Smooth muscle cell (in vitro differentiated cells): ENCODE results near the gene GOLIM4. TPM values are rescaled to one million over a fixed set of nuclear protein-coding genes. Genes with fewer than 3 reads are reported as not detected.

ENCODE experiments used
- DNase-seq: peaks from one replicate; lab custom pipeline; 2025; ENCODE audit not compliant: unreplicated experiment; lab: John Stamatoyannopoulos, UW
- H2AFZ ChIP-seq: fragments of 200-600 bp; sonication (generic); 2 replicates; pipeline ENCODE4 v1.6.0; 2016; ENCODE audit warnings: antibody characterized with exemption, low read depth, mild to moderate bottlenecking
- H3F3A ChIP-seq: fragments of 200-600 bp; sonication (generic); 2 replicates; pipeline ENCODE4 v1.6.0; 2017; ENCODE audit warnings: antibody characterized with exemption, low read depth
- H3K27ac ChIP-seq: fragments of 200-600 bp; sonication (generic); 2 replicates; pipeline ENCODE4 v1.5.1; 2016; ENCODE audit warnings: low read depth, mild to moderate bottlenecking
- H3K27me3 ChIP-seq: fragments of 200-600 bp; sonication (generic); 2 replicates; pipeline ENCODE4 v1.6.1; 2016; ENCODE audit warnings: low read depth, mild to moderate bottlenecking
- H3K36me3 ChIP-seq: fragments of 200-600 bp; sonication (generic); 2 replicates; pipeline ENCODE4 v1.5.1; 2016; ENCODE audit warnings: low read depth
- H3K4me1 ChIP-seq: fragments of 200-600 bp; sonication (generic); 2 replicates; pipeline ENCODE4 v1.5.1; 2016; ENCODE audit warnings: low read depth
- H3K4me2 ChIP-seq: fragments of 200-600 bp; sonication (generic); 2 replicates; pipeline ENCODE4 v1.6.0; 2016; ENCODE audit warnings: mild to moderate bottlenecking
- H3K4me3 ChIP-seq: fragments of 200-600 bp; sonication (generic); 2 replicates; pipeline ENCODE4 v1.5.1; 2016; ENCODE audit warnings: mild to moderate bottlenecking
- H3K79me2 ChIP-seq: fragments of 200-600 bp; sonication (generic); 2 replicates; pipeline ENCODE4 v1.6.0; 2016; ENCODE audit warnings: low read depth, mild to moderate bottlenecking
- H3K9ac ChIP-seq: fragments of 200-600 bp; sonication (generic); 2 replicates; pipeline ENCODE4 v1.6.0; 2016; ENCODE audit warnings: low read depth
- H3K9me3 ChIP-seq: fragments of 200-600 bp; sonication (generic); replicated peaks from 2 replicates; pipeline ENCODE4 v1.5.1; 2016; ENCODE audit warnings: low read depth
- H4K20me1 ChIP-seq: fragments of 200-600 bp; sonication (generic); 2 replicates; pipeline ENCODE4 v1.6.0; 2016; ENCODE audit warnings: low read depth
- WGBS: methylation state at CpG from one replicate; pipeline ENCODE4 v1.1.7; 2016; ENCODE audit warnings: low lambda C conversion rate; 5-methylcytosine and 5-hydroxymethylcytosine counted together
- polyA plus RNA-seq: library from polyadenylated mRNA; unstranded; fragments of >200 nt; fragmentation: Nextera tagmentation; extraction: Ambion mirVana; gene quantifications from 2 replicates; pipeline ENCODE4 v1.2.1, GENCODE V29; 2016
- total RNA-seq: library from RNA; depleted of rRNA; stranded (reverse); fragments of >200 nt; gene quantifications from 2 replicates; pipeline ENCODE4 v1.2.3, GENCODE V29; 2014
- TF ChIP-seq, protein P1 (sequence below): fragments of 200-600 bp; sonication (generic); IDR thresholded peaks from 2 replicates; pipeline ENCODE4 v1.5.1; 2017; ENCODE audit warnings: borderline replicate concordance, mild to moderate bottlenecking, antibody characterized with exemption; ENCODE audit not compliant: insufficient read depth, poor library complexity, severe bottlenecking

GOLIM4 gene
- total and polyA plus RNA-seq, 2 experiments from 2014 or later, result 44.5 to 59.9 TPM

DNA sequence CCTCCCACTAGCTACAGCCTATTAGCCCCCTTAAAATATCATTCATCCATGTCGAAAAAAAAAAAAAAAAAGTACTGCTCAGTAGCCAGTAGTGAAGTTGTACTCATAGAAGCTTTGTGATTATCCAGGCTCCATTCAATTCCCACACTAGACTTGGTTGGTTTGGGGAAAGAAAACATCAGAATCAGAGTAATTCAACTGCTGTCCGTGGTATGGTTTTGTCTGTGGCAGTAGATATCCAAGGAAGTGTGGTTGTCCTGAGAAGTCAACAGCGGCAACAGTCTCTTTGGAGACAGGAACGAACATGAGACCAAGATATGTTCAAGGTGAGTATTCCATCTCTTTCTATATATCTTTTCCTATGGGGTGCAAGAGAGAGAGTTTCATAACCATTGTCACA lies 99.2 kb downstream of the GOLIM4 start:
- no peaks in the 10 kb centered on the region for H3K4me1 ChIP-seq
- H2AFZ ChIP-seq, result no peak overlapping the region
- H3K27ac ChIP-seq, result no peak overlapping the region
- H3K4me3 ChIP-seq, result no peak overlapping the region
- no peaks in the 10 kb centered on the region for H3K9me3 ChIP-seq
- H3K4me2 ChIP-seq, result no peak overlapping the region
- H3K36me3 ChIP-seq, result no peaks in the 10 kb centered on the region
- H3F3A ChIP-seq, result no peaks in the 10 kb centered on the region
- no peaks in the 10 kb centered on the region for H3K79me2 ChIP-seq
- TF ChIP-seq, protein P1, sequence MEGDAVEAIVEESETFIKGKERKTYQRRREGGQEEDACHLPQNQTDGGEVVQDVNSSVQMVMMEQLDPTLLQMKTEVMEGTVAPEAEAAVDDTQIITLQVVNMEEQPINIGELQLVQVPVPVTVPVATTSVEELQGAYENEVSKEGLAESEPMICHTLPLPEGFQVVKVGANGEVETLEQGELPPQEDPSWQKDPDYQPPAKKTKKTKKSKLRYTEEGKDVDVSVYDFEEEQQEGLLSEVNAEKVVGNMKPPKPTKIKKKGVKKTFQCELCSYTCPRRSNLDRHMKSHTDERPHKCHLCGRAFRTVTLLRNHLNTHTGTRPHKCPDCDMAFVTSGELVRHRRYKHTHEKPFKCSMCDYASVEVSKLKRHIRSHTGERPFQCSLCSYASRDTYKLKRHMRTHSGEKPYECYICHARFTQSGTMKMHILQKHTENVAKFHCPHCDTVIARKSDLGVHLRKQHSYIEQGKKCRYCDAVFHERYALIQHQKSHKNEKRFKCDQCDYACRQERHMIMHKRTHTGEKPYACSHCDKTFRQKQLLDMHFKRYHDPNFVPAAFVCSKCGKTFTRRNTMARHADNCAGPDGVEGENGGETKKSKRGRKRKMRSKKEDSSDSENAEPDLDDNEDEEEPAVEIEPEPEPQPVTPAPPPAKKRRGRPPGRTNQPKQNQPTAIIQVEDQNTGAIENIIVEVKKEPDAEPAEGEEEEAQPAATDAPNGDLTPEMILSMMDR, result no peak
- H3K27me3 ChIP-seq, result no peaks in the 10 kb centered on the region
- DNase-seq, result no peak
- 93% methylated on average over 4 of the region's 4 CpGs for WGBS
- no peak overlapping the region for H3K9ac ChIP-seq
- no peaks in the 10 kb centered on the region for H4K20me1 ChIP-seq

DNA sequence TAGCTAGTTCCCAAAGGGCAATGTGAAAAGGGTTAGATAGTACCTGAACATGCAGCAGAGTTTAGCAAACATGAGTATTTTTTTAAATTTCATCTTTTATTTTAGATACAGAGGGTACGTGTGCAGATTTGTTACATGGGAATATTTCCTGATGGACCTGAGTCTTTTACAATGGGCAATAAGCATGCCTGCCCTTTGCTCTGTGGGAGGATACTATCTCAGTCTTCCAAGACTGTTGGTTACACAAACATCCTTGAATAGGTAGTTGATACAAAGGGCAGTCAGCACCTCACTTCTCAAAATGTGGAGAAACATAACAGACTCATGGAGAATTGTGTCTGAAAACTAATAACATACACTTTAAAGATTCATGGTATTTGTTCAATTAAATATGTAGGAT lies 103.3 kb downstream of the GOLIM4 start:
- Histone ChIP-seq H2AFZ (no peak overlapping the region), H3K9ac (no peak overlapping the region), H3K4me1 (no peaks in the 10 kb centered on the region), H3K79me2 (no peaks in the 10 kb centered on the region), H3K36me3 (no peaks in the 10 kb centered on the region), H4K20me1 (no peaks in the 10 kb centered on the region), H3K4me3 (no peak overlapping the region), H3K9me3 (no peaks in the 10 kb centered on the region), H3K27me3 (no peaks in the 10 kb centered on the region), H3F3A (no peaks in the 10 kb centered on the region), H3K27ac (no peak overlapping the region), H3K4me2 (no peak overlapping the region)
- 88% methylated on average over 1 of the region's 1 CpG for WGBS
- DNase-seq, result no peak
- TF ChIP-seq, protein P1, result no peak

DNA sequence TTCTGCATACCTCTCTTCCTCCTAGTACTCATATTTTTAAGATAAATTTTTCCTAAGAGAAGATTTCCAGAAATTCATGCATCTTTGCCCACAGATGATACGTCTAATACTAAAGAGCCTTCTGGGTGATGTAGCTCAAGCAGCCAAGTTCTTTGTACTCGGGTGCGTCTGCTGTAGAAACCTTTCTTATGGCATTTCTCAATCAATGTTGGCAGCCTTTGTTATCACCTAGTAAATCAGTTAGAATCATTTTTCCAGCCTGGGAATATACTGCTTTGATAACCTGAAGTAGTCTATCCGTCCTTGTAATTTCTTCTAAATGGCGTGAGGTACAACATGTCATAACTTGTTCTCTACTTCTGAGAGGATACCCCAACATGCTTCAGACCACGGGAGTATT lies 104.5 kb downstream of the GOLIM4 start:
- TF ChIP-seq, protein P1, result no peak
- Histone ChIP-seq H3K27me3 (no peaks in the 10 kb centered on the region), H3K36me3 (no peaks in the 10 kb centered on the region), H3K9ac (no peak overlapping the region), H3K4me3 (no peak overlapping the region), H3F3A (no peaks in the 10 kb centered on the region), H4K20me1 (no peaks in the 10 kb centered on the region), H3K79me2 (no peaks in the 10 kb centered on the region), H3K27ac (no peak overlapping the region), H3K4me1 (no peaks in the 10 kb centered on the region), H2AFZ (no peak overlapping the region), H3K4me2 (no peak overlapping the region), H3K9me3 (no peaks in the 10 kb centered on the region)
- no peak for DNase-seq
- 96% methylated on average over 6 of the region's 6 CpGs for WGBS

DNA sequence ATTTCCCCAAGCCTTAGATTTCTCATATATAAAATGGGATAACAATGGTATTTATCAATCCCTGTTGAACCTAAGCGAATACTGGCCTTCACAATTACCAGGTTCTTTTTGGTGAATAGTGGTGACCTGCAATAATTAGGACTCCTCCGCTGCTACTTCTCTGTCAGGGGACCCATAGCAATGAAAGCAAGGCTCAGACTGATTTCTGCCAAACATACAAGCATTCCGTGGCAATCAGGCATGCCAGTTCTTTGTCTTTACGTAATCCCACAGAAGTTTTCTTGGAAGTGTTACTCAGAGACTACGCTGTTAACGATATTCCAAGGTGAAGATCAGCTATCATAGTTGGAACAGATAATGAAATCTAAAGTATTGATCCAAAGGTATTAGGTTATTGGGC lies 105.7 kb downstream of the GOLIM4 start:
- Histone ChIP-seq H3K27me3 (no peaks in the 10 kb centered on the region), H3K9ac (no peak overlapping the region), H3K4me3 (no peak overlapping the region), H3K9me3 (no peaks in the 10 kb centered on the region), H2AFZ (no peak overlapping the region), H3K79me2 (no peaks in the 10 kb centered on the region), H3K4me2 (no peak overlapping the region), H3K27ac (no peak overlapping the region), H3K4me1 (no peaks in the 10 kb centered on the region), H3F3A (no peaks in the 10 kb centered on the region), H3K36me3 (no peaks in the 10 kb centered on the region), H4K20me1 (no peaks in the 10 kb centered on the region)
- no peak for DNase-seq
- TF ChIP-seq, protein P1, result no peak
- WGBS, result 91% methylated on average over 6 of the region's 6 CpGs
